CD4-positive, alpha-beta memory T cell (primary cell): ENCODE data around the gene CFAP43. TPM values are rescaled to one million over a fixed set of nuclear protein-coding genes. Genes with fewer than 3 reads are reported as not detected.
A peak's percentile ranks its signal among the peaks of the same experiment; 100 is the strongest.

ENCODE experiments used
- CTCF ChIA-PET: fragments of 350-600 bp; sonication (Branson Sonifier 250); formaldehyde crosslinking; loops from one replicate; lab custom pipeline; 2021; ENCODE audit warnings: inconsistent platforms; ENCODE audit not compliant: partially characterized antibody; lab: Charles Lee
- POLR2A ChIA-PET: fragments of 350-600 bp; sonication (Branson Sonifier 250); formaldehyde crosslinking; loops from one replicate; lab custom pipeline; 2021; ENCODE audit not compliant: partially characterized antibody; lab: Charles Lee
- DNase-seq, 5 donors: peaks; one replicate each; pipeline versions ENCODE4 v3.0.0 to v3.0.0-alpha.2; 2020 to 2022; ENCODE audit warnings: mixed read lengths in 1 of 5
- H3K27ac ChIP-seq: one replicate; pipeline ENCODE4 v1.7.0; 2013; ENCODE audit warnings: low read depth, low read length
- H3K27me3 ChIP-seq: 2 replicates; pipeline ENCODE4 v1.7.0; 2013; ENCODE audit warnings: mild to moderate bottlenecking, low read length, moderate library complexity; ENCODE audit not compliant: insufficient read depth
- H3K36me3 ChIP-seq: 2 replicates; pipeline ENCODE4 v1.7.0; 2013; ENCODE audit warnings: mild to moderate bottlenecking, low read length, moderate library complexity; ENCODE audit not compliant: insufficient read depth
- H3K4me1 ChIP-seq: 2 replicates; pipeline ENCODE4 v1.7.0; 2013; ENCODE audit warnings: mild to moderate bottlenecking, low read length, moderate library complexity; ENCODE audit not compliant: insufficient read depth
- H3K4me3 ChIP-seq, 2 donors: one replicate each; pipeline ENCODE4 v1.7.0; 2013; ENCODE audit warnings: low read length in 2 of 2, mild to moderate bottlenecking in 1 of 2
- H3K9me3 ChIP-seq, 2 donors: one replicate each; pipeline ENCODE4 v1.7.0; 2013; ENCODE audit warnings: low read length in 2 of 2, control low read depth in 1 of 2; ENCODE audit not compliant: control insufficient read depth in 1 of 2
- H3K27ac Mint-ChIP-seq, 7 donors: one replicate each; pipeline ENCODE4 v1.8.0; 2020 to 2021; ENCODE audit warnings: mixed read lengths in 7 of 7, mild to moderate bottlenecking in 6 of 7, inconsistent platforms in 3 of 7, moderate library complexity in 3 of 7
- H3K27me3 Mint-ChIP-seq, 2 donors: one replicate each; pipeline ENCODE4 v1.8.0; 2020 to 2021; ENCODE audit warnings: mixed read lengths in 2 of 2
- H3K36me3 Mint-ChIP-seq, 2 donors: one replicate each; pipeline ENCODE4 v1.8.0; 2020 to 2021; ENCODE audit warnings: mixed read lengths in 2 of 2, inconsistent platforms in 1 of 2, mild to moderate bottlenecking in 1 of 2
- H3K4me1 Mint-ChIP-seq, 4 donors: one replicate each; pipeline ENCODE4 v1.8.0; 2020 to 2021; ENCODE audit warnings: mixed read lengths in 4 of 4, mild to moderate bottlenecking in 1 of 4
- H3K4me3 Mint-ChIP-seq, 8 donors: one replicate each; pipeline ENCODE4 v1.8.0; 2020 to 2021; ENCODE audit warnings: mixed read lengths in 8 of 8, mild to moderate bottlenecking in 7 of 8, moderate library complexity in 6 of 8, inconsistent platforms in 3 of 8
- H3K9me3 Mint-ChIP-seq, 8 donors: one replicate each; pipeline ENCODE4 v1.8.0; 2020 to 2021; ENCODE audit warnings: mixed read lengths in 8 of 8, mild to moderate bottlenecking in 5 of 8, inconsistent platforms in 3 of 8, moderate library complexity in 1 of 8
- intact Hi-C: fragments of 100-400 bp; cut with micrococcal nuclease; formaldehyde crosslinking; loops from one replicate; pipeline ENCODE4 v1.15.1; 2023
- polyA plus RNA-seq, 2 donors: library from polyadenylated mRNA; unstranded; fragments of 300-500 nt; fragmentation: Illumina TruSeq; gene quantifications; one replicate each; pipeline ENCODE4 v1.2.3, GENCODE V29; 2021
- total RNA-seq, 2 experiments: library from RNA; stranded (reverse); gene quantifications; one replicate each; pipeline ENCODE4 v1.2.3, GENCODE V29; 2021

The CFAP43 gene
- total and polyA plus RNA-seq, 4 experiments from 2014 or later = not detected

GRCh38 chr10:104233817-104234216 lies 1.7 kb upstream of the CFAP43 start:
- peaks cover 0 to 5% of the 10 kb centered on the region in 2 donors for H3K36me3 Mint-ChIP-seq
- H3K4me1 Mint-ChIP-seq = peaks cover 6 to 19% (median 10%) of the 10 kb centered on the region in 4 donors
- ChIA-PET POLR2A (no interaction called here), CTCF (interaction anchor here (1.0 to 4.2 kb wide), 2 partner anchors 41 to 59 kb away, joined by 3 to 20 read pairs; no protein-coding TSS in a partner anchor)
- H3K36me3 ChIP-seq = no peaks in the 10 kb centered on the region
- peak overlapping the region in 2 of 7 donors; percentile 30 to 63 for H3K27ac Mint-ChIP-seq
- peaks cover 12% of the 10 kb centered on the region for H3K27me3 ChIP-seq
- intact Hi-C loops = loop anchor here (2.0 kb wide), 1 partner anchor 317 kb away; no protein-coding TSS in a partner anchor
- no peak for DNase-seq
- H3K4me3 ChIP-seq = no peak overlapping the region
- H3K27me3 Mint-ChIP-seq = peaks cover 10 to 28% of the 10 kb centered on the region in 2 donors
- H3K9me3 Mint-ChIP-seq = peaks cover 0 to 11% (median 5%) of the 10 kb centered on the region in 8 donors
- H3K27ac ChIP-seq = no peak overlapping the region
- H3K9me3 ChIP-seq = no peaks in the 10 kb centered on the region
- peaks cover 6% of the 10 kb centered on the region for H3K4me1 ChIP-seq
- H3K4me3 Mint-ChIP-seq = peak overlapping the region in 7 of 8 donors; percentile 36 to 82 (median 60)

GRCh38 chr10:104232613-104233102 lies 494 bp upstream of the CFAP43 start:
- POLR2A ChIA-PET = interaction anchor here (0.9 to 2.4 kb wide), 4 partner anchors 9 to 111 kb away, joined by 3 to 14 read pairs (median 6); partner anchors contain the start of genes GSTO1, GSTO2 and SFR1
- peaks cover 6 to 19% (median 11%) of the 10 kb centered on the region in 4 donors for H3K4me1 Mint-ChIP-seq
- H3K9me3 ChIP-seq = no peaks in the 10 kb centered on the region
- H3K4me3 Mint-ChIP-seq = peak overlapping the region; percentile 84 to 94 (median 90)
- peaks cover 9% of the 10 kb centered on the region for H3K27me3 ChIP-seq
- peak overlapping the region; percentile 50 to 64 for H3K4me3 ChIP-seq
- no peak for DNase-seq
- peaks cover 0 to 11% (median 5%) of the 10 kb centered on the region in 8 donors for H3K9me3 Mint-ChIP-seq
- intact Hi-C loops = loop anchor here (1.0 to 2.0 kb wide), 4 partner anchors 22 to 316 kb away; partner anchors contain the start of genes GSTO1 and ITPRIP
- H3K27ac ChIP-seq = no peak overlapping the region
- H3K36me3 Mint-ChIP-seq = peaks cover 0 to 5% of the 10 kb centered on the region in 2 donors
- H3K36me3 ChIP-seq = no peaks in the 10 kb centered on the region
- H3K4me1 ChIP-seq = peaks cover 6% of the 10 kb centered on the region
- H3K27me3 Mint-ChIP-seq = peaks cover 10 to 21% of the 10 kb centered on the region in 2 donors
- CTCF ChIA-PET = interaction anchor here (1.0 to 4.2 kb wide), 5 partner anchors 22 to 343 kb away, joined by 3 to 20 read pairs (median 3); partner anchors contain the start of gene GSTO1
- H3K27ac Mint-ChIP-seq = peak overlapping the region; percentile 73 to 96 (median 92)

GRCh38 chr10:104230490-104230889 lies 1.7 kb downstream of the CFAP43 start:
- ChIA-PET CTCF (interaction anchor here (4.2 kb wide), 1 partner anchor 44 kb away, joined by 20 read pairs; no protein-coding TSS in a partner anchor), POLR2A (interaction anchor here (1.3 kb wide), 1 partner anchor 109 kb away, joined by 4 read pairs; the partner anchor contains the start of gene SFR1)
- Histone ChIP-seq H3K27me3 (peaks cover 5% of the 10 kb centered on the region), H3K4me3 (no peak overlapping the region), H3K36me3 (no peaks in the 10 kb centered on the region), H3K9me3 (no peaks in the 10 kb centered on the region), H3K27ac (no peak overlapping the region), H3K4me1 (peaks cover 6% of the 10 kb centered on the region)
- DNase-seq = no peak
- Mint-ChIP-seq H3K27ac (peak overlapping the region in 2 of 7 donors; percentile 87 to 96), H3K4me1 (peaks cover 6 to 19% (median 11%) of the 10 kb centered on the region in 4 donors), H3K4me3 (no peak overlapping the region), H3K9me3 (peaks cover 0 to 7% (median 0%) of the 10 kb centered on the region in 8 donors), H3K27me3 (peaks cover 7 to 10% of the 10 kb centered on the region in 2 donors), H3K36me3 (peaks cover 0 to 5% of the 10 kb centered on the region in 2 donors)
- intact Hi-C loops = no loop called here

GRCh38 chr10:104223304-104223703 lies 8.9 kb downstream of the CFAP43 start:
- POLR2A ChIA-PET = interaction anchor here (0.8 kb wide), 1 partner anchor 9 kb away, joined by 3 read pairs; no protein-coding TSS in a partner anchor
- no peaks in the 10 kb centered on the region for H3K9me3 ChIP-seq
- no peaks in the 10 kb centered on the region for H3K27me3 ChIP-seq
- DNase-seq = no peak
- CTCF ChIA-PET = no interaction called here
- Mint-ChIP-seq H3K9me3 (no peaks in the 10 kb centered on the region), H3K4me1 (peaks cover 0 to 3% (median 0%) of the 10 kb centered on the region in 4 donors), H3K27ac (no peak overlapping the region), H3K4me3 (no peak overlapping the region), H3K27me3 (peaks cover 12 to 19% of the 10 kb centered on the region in 2 donors), H3K36me3 (no peaks in the 10 kb centered on the region)
- no peak overlapping the region for H3K4me3 ChIP-seq
- H3K36me3 ChIP-seq = no peaks in the 10 kb centered on the region
- H3K27ac ChIP-seq = no peak overlapping the region
- intact Hi-C loops = no loop called here
- H3K4me1 ChIP-seq = no peaks in the 10 kb centered on the region

DNA sequence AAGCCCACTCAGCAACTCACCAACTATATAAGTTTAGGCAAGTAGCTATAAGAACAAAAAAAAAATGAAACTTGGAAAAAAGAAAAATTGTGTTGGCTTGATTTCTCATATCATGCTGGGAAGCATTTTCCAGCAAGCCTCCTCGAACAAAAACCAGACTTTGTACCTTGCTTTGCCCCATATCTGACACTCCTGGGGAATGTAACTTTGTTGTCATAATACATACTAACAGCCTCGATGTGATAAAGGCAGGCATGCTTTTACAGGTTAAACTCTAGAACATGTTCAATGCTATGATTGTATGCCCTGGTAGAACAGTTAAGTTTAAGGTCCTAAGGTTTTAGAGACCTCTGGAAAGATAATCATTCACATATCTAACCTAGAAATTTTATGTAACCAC lies 11.6 kb downstream of the CFAP43 start:
- Mint-ChIP-seq H3K9me3 (no peaks in the 10 kb centered on the region), H3K4me3 (no peak overlapping the region), H3K36me3 (no peaks in the 10 kb centered on the region), H3K27me3 (peaks cover 10 to 20% of the 10 kb centered on the region in 2 donors), H3K4me1 (peaks cover 0 to 2% (median 0%) of the 10 kb centered on the region in 4 donors), H3K27ac (no peak overlapping the region)
- H3K27me3 ChIP-seq = no peaks in the 10 kb centered on the region
- no peaks in the 10 kb centered on the region for H3K9me3 ChIP-seq
- intact Hi-C loops = no loop called here
- ChIA-PET POLR2A (no interaction called here), CTCF (interaction anchor here (2.1 kb wide), 1 partner anchor 55 kb away, joined by 5 read pairs; no protein-coding TSS in a partner anchor)
- H3K36me3 ChIP-seq = no peaks in the 10 kb centered on the region
- H3K4me3 ChIP-seq = no peak overlapping the region
- H3K4me1 ChIP-seq = no peaks in the 10 kb centered on the region
- no peak overlapping the region for H3K27ac ChIP-seq
- no peak for DNase-seq

DNA sequence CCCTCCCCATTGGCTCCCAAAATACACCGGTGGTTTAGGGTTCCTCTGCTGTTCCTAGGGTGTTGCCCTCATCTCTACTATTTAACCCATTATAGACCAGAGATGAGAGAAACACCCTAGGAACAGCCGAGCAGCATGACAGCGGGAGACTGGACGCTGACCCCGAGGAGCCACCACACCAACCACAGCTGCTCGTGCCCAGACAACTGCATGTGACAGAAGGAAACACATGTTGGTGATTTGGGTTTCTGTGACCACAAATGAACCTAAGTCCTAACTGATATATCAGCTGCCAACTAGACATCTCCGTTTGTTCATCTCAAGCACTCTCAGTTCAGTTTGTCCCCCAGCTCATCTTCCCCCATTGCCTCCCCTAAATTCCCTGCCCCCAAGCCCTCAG lies 13.4 kb downstream of the CFAP43 start:
- Histone ChIP-seq H3K4me3 (no peak overlapping the region), H3K4me1 (no peaks in the 10 kb centered on the region), H3K27me3 (no peaks in the 10 kb centered on the region), H3K36me3 (no peaks in the 10 kb centered on the region), H3K9me3 (no peaks in the 10 kb centered on the region), H3K27ac (no peak overlapping the region)
- Mint-ChIP-seq H3K9me3 (no peaks in the 10 kb centered on the region), H3K27me3 (peaks cover 10 to 19% of the 10 kb centered on the region in 2 donors), H3K36me3 (no peaks in the 10 kb centered on the region), H3K27ac (no peak overlapping the region), H3K4me3 (no peak overlapping the region), H3K4me1 (peaks cover 0 to 2% (median 0%) of the 10 kb centered on the region in 4 donors)
- intact Hi-C loops = no loop called here
- ChIA-PET POLR2A (no interaction called here), CTCF (no interaction called here)
- DNase-seq = no peak

- Histone ChIP-seq H3K4me3 (no peak overlapping the region), H3K27me3 (no peaks in the 10 kb centered on the region), H3K36me3 (no peaks in the 10 kb centered on the region), H3K9me3 (no peaks in the 10 kb centered on the region), H3K27ac (no peak overlapping the region), H3K4me1 (no peaks in the 10 kb centered on the region)
- Mint-ChIP-seq H3K36me3 (no peaks in the 10 kb centered on the region), H3K4me1 (peaks cover 0 to 2% (median 0%) of the 10 kb centered on the region in 4 donors), H3K9me3 (no peaks in the 10 kb centered on the region), H3K27me3 (peaks cover 10 to 20% of the 10 kb centered on the region in 2 donors), H3K27ac (no peak overlapping the region), H3K4me3 (no peak overlapping the region)
- POLR2A ChIA-PET = no interaction called here
- CTCF ChIA-PET = no interaction called here
- DNase-seq = no peak
- intact Hi-C loops = no loop called here
These were observed 15.5 kb downstream of the CFAP43 start for GRCh38 chr10:104216631-104217030.
